Fibroblast of upper back skin (primary cell): Measurements from ENCODE around the gene ZNF862.

Source experiments
- DNase-seq: peaks from one replicate; pipeline ENCODE4 v3.0.0-alpha.2; 2013

ZNF862 gene

DNA sequence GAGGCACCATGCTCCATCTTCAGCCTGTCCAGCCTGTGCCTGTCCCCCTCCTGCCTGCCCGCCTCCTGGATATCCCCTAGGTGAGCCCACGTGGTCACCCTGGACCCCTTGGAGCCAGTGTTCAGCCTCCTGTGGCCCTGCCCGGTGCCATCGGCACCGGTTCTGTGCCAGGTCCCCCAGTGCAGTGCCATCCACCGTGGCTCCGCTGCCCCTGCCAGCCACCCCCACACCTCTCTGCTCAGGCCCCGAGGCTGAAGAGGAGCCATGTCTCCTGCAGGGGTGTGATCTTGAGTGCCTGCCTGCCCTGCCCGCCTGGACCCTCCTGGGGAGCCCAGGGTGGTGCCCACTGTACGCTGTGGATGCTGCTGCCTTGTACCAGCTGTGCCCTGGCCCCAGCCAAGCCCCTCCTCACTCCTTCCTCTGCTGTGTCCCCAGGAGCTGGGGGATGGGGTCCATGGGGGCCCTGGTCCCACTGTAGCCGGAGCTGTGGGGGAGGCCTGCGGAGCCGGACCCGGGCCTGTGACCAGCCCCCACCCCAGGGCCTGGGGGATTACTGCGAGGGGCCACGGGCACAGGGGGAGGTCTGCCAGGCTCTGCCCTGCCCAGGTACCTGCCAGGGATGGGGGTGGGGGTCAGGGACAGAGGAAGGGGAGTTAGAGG is 26.2 kb upstream of the ZNF862 start:
- DNase-seq: no peak

- no peak for DNase-seq
Measured at GRCh38 chr7:149813254-149814035, 24.7 kb upstream of the ZNF862 start.

GRCh38 chr7:149814494-149814893 is 23.7 kb upstream of the ZNF862 start:
- DNase-seq: no peak

GRCh38 chr7:149815121-149815520 is 23.1 kb upstream of the ZNF862 start:
- DNase-seq: no peak

DNA sequence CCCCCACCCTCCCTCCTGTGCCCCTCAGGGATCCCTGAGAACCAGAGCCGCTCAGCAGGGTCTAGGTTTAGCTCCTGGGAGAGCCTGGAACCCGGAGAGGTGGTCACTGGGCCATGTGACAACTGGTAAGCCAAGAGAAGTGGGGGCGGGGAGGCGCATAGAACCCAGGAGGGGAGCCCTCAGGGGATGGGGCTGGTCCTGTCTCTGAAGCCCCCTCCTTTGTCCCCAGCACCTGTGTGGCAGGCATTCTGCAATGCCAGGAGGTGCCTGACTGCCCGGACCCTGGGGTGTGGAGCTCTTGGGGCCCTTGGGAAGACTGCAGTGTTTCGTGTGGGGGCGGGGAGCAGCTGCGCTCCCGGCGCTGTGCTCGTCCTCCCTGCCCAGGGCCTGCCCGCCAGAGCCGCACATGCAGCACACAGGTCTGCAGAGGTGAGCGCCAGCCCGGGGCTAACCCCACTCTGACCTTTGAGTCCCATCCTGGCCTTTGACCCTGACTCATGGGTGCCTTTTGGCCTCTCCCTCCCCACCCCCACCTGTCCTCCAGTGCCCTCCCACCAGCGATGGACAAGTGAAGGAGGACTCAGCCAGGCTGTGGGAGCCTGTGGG is 22.4 kb upstream of the ZNF862 start:
- no peak for DNase-seq

- DNase-seq: no peak
Measured at GRCh38 chr7:149816267-149816751, 21.9 kb upstream of the ZNF862 start.

DNA sequence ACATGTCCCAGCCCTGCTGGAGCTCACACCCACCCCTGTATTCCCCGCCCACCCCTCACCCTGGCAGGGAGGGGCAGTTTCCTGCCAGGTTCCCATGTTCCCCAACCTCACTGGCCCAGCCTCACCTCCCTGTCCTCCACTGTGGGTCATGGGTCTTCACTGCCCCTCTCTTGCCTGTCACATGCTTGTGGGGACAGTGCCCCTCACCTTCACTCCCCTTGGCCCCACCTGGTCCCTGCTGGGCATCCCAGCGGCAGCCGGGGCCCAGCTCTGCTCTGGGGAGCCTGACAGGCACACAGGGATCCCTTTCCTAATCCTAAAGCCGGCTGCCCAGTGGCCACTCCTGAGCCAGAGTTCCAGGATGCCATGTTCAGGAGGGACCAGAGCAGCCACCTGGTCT is 21.4 kb upstream of the ZNF862 start:
- DNase-seq: no peak

DNA sequence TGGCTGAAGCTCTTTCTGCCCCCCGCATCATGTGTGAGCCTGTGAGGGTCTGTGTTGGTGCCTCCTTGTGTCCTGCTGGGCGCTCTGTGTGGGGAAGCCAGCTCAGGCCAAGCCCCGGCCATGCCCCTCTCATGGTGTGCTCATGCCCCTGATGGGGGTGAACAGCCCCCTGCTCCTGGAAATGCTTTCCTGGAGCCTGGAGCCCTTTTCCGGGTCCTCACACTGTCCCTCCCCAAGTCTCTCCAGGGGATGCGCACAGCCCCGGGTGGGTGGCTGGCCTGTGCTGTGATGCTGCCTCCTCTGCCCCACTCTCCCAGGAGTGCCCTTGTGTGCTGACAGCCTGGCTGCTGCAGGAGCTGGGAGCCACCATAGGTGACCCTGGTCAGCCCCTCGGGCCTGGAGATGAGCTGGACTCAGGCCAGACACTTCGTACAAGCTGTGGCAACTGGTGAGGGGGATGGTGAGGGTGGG is 20.8 kb upstream of the ZNF862 start:
- DNase-seq: no peak

DNA sequence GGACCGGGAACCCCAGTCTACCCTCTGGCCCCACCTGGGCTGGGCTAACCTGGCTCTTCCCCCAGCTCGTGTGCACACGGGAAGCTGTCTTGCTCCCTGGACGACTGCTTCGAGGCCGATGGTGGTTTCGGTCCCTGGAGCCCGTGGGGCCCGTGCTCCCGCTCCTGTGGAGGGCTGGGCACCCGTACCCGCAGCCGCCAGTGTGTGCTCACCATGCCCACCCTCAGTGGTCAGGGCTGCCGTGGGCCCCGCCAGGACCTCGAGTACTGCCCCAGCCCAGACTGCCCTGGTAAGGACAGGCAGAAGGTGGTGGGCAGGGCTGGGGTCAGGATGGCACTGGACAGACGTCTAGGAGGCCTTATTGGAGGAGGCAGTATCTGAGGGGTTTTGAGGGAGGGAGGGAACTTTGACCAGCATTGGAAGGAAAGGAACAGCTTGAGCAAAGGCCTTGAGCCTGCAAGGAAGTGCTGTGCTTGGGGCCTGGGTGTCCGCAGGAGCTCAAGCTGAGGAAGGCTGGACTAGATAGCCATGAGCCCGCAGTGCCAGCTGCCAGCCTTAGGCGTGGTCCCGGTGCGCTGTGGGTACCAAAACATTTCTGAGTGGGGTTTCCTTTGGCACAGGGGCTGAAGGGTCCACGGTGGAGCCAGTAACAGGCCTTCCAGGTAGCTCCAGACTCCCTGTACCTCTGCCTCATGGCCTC is 20.2 kb upstream of the ZNF862 start:
- no peak for DNase-seq

DNA sequence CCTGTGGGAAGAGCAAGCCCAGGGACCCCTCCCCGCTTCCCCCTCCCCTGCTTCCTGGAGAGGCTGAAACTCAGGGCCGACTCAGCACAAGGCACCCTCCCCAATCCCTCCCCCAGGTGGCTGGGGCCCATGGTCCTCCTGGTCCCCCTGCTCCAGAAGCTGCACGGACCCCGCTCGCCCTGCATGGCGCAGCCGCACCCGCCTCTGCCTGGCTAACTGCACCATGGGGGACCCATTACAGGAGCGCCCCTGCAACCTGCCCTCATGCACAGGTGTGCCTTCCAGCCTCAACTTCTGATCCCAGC is 19.7 kb upstream of the ZNF862 start:
- DNase-seq: no peak

DNA sequence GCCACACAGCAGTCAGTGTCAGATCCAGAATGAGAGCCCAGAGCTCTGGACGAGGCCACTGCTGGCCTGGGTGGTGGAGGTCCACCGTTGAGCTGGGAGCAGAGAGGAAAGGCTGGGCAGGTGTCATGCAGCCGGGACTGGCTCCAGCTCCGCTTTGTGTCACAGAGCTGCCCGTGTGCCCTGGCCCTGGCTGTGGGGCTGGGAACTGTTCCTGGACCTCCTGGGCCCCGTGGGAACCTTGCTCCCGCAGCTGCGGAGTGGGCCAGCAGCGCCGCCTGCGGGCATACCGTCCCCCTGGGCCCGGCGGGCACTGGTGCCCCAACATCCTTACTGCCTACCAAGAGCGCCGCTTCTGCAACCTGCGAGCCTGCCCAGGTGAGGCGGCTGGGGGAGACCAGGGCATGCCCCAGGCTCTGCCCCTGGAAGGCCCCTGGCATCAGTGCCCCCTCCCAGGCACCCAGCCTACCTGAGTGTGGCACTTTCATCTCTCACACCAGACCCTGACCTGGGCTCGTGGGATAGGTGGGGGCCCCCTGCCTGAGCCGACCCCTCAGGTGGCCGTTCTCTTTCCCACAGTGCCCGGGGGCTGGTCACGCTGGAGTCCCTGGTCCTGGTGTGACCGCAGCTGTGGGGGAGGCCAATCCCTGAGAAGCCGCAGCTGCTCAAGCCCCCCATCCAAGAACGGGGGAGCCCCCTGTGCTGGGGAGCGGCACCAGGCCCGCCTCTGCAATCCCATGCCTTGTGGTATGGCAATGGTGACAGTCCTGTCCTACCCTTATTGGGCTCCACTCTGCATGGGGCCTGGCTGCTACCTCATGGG is 18.8 kb upstream of the ZNF862 start:
- no peak for DNase-seq

DNA sequence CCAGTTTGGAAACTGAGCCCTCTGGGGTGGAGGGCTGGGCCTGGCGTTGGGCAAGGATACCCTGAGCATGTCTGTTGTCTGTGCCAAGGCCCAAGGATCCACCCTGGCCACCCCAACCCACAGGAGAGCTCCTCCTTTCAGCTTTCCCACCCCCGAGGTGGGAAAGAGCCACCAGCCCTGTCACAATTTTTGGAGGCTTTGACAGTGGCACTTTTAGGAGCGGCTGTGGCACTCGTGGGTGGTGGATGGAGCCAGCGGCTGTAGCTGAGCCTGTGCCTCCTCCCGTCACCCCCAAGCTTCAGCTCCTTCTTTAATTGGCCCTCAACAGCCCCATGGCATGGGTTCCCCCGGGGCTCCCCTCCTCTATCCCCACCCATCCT is 18.2 kb upstream of the ZNF862 start:
- DNase-seq: no peak

- DNase-seq: no peak
Measured at GRCh38 chr7:149820622-149821190, 17.5 kb upstream of the ZNF862 start.

GRCh38 chr7:149821191-149822148 is 16.7 kb upstream of the ZNF862 start:
- no peak for DNase-seq

- DNase-seq: no peak
Measured at GRCh38 chr7:149822353-149822943, 15.7 kb upstream of the ZNF862 start.

DNA sequence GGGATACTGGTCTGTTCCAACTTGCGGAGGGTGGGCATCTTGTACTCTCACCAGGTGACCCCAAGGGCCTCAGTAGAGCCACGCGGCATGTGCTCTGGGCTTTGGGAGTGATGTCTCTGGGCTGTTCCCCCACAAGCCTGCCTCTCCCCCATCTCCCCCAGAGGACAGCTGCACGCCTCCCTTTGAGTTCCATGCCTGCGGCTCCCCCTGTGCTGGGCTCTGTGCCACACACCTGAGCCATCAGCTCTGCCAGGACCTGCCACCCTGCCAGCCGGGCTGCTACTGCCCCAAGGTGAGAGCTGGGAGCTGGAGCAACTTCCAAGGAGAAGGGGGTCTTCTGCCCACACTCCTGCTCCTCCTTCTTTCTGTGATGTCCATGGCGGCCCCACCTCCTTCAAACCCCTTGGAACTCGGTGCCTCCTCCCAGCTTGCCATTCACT is 15.0 kb upstream of the ZNF862 start:
- no peak for DNase-seq

- DNase-seq: no peak
Measured at GRCh38 chr7:149823631-149824199, 14.5 kb upstream of the ZNF862 start.

DNA sequence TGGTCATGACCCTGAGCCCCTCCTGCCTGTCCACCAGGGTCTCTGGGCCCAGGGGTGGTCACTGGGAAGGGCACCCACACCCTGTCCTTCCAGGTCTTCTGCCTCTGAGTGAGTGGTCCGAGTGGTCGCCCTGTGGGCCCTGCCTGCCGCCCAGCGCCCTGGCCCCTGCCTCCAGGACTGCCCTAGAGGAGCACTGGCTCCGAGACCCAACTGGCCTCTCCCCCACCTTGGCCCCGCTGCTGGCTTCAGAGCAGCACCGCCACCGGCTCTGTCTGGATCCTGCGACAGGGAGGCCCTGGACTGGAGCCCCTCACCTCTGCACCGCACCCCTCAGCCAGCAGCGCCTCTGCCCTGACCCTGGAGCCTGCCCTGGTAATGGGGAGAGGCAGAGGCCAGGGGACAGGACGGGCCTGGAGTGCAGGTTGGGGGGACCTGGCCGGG is 13.9 kb upstream of the ZNF862 start:
- DNase-seq: no peak

DNA sequence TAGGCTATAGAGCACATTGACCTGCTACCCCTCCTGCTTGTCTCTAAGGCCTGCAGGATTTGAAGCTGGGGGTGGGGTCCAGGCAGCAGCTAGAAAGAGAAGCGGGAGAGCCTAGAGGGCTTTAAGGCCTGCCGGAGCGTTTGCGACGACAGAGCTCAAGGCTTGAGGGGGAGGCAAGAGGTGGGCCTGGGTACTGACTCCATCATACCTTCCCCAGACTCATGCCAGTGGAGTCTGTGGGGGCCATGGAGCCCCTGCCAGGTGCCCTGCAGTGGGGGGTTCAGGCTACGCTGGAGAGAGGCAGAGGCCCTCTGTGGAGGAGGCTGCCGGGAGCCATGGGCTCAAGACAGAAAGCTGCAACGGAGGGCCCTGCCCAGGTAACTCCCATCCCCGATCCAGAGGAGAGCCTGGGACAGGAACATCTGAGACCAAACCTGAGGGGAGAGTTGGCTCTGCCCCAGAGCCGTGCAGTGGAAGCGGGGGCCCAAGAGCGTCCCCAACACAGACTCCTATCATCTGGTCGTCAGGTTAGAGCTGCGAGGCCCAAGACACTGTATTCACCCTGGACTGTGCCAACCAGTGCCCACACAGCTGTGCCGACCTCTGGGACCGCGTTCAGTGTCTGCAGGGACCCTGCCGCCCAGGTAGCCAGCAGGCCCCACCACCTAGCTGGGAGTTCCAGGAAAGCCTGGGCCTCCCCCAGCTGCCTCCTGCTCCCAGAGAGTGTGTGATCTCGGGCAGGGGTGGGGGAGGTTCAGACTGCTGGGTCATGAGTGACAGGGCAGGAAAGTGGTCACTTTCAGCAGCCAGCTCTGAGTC is 13.2 kb upstream of the ZNF862 start:
- no peak for DNase-seq
